SK-MEL-5 (cell line): Measurements from ENCODE around the gene RNPEPL1. TPM values are rescaled to one million over a fixed set of nuclear protein-coding genes. Genes with fewer than 3 reads are reported as not detected.
A peak's percentile ranks its signal among the peaks of the same experiment; 100 is the strongest.

Source experiments
- DNase-seq: peaks from one replicate; pipeline ENCODE4 v3.0.0-alpha.2; 2016; ENCODE audit warnings: low read depth, low spot score
- in situ Hi-C: cut with HindIII; loops from 2 replicates; pipeline ENCODE4 v1.10.0; 2016; ENCODE audit warnings: low sequenced_read_pairs, high pct_unique_total_duplicates, low pct_unique_long_range_greater_than_20kb
- total RNA-seq: library from RNA; depleted of rRNA; stranded (reverse); fragments of >200 nt; shearing (Covaris generic); gene quantifications from 2 replicates; pipeline ENCODE4 v1.2.3, GENCODE V29; 2014

The RNPEPL1 gene
- total RNA-seq, 1 experiment from 2014 or later = 19.0 TPM

GRCh38 chr2:240583774-240584173 is 15.5 kb downstream of the RNPEPL1 start:
- in situ Hi-C loops = no loop called here
- no peak for DNase-seq

- peak; percentile 69 for DNase-seq
- in situ Hi-C loops = no loop called here
These were observed 16.3 kb downstream of the RNPEPL1 start for GRCh38 chr2:240584486-240585031.

GRCh38 chr2:240585101-240585500 is 16.8 kb downstream of the RNPEPL1 start:
- DNase-seq = no peak
- in situ Hi-C loops = no loop called here

DNA sequence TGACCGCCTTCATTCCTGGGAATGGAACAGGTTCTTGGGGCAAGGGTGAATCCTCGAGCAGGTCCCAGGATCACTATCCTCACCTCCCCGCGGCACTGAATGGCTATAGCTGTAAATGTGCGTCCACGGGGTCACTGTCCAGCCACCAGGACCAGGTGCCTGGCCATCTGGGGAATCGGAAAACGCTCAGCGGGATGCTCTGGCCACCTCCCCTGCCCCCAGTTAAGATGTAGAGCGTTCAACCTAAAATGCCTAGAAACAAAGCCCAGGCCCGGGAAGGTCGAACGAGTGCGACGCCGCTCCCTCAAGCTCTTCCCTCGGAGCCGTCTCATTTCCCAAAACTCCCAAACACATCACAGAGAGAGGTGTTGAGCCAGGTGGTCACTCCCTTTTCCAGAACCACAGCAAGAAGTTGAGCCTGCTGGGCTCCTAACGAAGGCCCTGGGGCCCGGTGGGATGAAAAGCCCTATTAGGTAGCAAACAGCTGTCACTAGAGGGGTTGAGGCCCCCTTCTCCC is 17.5 kb downstream of the RNPEPL1 start:
- in situ Hi-C loops = no loop called here
- DNase-seq = no peak

DNA sequence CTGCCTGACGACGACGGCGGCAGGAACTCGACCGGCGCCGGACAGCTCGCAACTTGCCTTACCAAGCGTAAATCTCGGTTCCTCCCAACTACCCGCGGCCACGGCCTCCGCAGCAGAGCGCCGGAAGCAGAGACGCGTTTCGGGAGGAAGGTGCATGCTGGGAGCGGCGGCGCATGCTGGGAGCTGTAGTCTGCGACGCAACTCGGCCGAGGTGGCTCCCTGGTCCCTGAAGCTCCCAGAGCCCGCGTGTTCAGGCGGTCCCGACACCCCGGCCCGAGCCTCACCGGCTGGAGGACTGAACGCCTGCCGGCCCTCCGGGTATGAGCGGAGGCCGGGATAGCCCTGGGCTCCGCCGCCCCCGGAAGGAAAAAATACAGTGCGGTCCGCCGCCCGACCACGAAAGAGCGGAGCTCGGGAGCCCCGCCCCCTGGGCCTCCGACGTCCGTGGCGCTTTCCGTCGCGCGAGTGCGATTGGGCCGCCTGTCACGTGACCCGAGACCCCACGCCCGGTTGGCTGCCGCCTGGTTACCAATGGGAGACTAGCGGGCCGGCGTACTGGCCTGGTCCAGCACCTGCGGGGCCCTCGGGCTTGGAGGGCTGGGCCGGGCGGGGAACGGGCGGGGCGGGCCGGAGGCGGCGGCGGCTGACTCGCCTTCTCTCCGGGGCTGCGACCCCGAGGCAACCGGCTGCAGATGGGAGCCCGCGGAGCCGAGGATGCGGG is 18.1 kb downstream of the RNPEPL1 start, which contains the start of gene CAPN10:
CAPN10 (plus strand) TSS at position 537 of the 721 bp plus-strand sequence; CDS start at position 715, 178 bp downstream.
- in situ Hi-C loops = no loop called here
- DNase-seq = peak; percentile 94

- DNase-seq = peak; percentile 22
These were observed 18.9 kb downstream of the RNPEPL1 start for GRCh38 chr2:240586919-240587800.

DNA sequence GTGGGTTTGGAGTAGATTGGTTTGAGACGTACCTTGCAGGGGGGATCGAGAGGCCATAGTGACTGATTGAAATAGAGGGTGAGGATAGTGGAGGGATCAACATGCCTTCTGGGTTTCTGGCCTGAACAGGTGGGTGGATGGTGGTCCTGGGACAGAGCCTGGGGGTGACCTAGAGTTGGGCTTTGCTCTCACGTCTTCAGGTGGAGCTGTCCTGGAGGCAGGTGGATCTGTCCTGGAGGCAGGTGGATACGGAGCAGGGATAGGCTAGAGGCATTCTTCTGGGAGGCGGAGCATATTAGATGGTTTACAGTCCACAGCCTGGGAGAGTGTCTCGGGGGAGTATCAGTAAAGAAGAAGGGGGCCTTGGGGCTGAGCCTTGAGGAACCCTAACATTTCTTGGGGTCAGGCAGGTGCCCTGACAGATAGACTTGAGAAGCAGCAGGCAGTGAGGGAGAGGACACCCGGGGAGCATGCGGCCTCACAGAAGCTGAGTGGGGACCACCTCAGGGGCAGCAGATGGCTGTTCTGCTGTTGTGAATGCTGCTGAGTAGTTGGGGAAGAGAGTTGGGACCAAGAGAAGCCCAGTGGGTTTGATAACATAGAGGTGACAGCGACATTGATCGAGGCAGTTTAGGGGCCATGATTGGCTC is 19.8 kb downstream of the RNPEPL1 start:
- in situ Hi-C loops = no loop called here
- DNase-seq = no peak

More at GRCh38 chr2:240586919-240587800, 18.9 kb downstream of the RNPEPL1 start:
- in situ Hi-C loops = no loop called here

DNA sequence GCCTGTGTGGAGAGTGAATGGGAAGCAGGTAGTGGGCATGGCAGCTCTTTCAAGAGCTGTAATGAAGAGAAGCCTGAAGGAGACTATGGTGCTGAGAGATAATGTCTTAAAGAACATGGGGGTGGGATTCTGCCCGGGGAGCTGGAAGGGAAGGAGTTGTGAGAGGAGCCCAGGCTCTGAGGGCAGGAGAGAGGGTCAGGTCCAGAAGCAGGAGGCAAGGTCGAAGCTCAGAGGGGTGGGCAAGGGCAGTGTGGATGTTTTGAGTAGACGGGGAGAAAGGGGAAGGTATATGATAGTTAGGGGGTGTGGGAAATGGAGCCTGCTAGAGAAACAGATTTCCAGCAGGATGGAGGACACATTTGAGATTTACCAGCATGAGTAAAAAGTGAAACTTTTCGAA is 20.4 kb downstream of the RNPEPL1 start:
- DNase-seq = no peak
- in situ Hi-C loops = no loop called here

DNA sequence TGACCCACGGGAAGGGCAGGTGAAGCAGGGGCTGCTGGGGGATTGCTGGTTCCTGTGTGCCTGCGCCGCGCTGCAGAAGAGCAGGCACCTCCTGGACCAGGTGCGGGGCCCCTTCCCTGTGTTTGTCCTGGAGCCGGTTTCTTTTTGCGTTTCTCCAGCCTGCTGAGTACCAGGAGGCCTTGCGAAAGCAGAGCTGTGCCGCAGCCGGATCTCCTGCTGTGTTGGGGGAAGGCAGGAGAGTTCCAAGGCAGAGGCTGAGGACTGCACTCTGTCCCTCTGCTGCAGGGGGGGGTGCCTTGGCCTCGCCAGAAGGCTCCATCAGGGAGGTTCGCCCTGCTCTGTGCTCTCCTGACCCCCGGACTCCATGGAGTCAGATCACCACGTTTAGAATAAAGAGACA is 21.1 kb downstream of the RNPEPL1 start:
- in situ Hi-C loops = no loop called here

DNA sequence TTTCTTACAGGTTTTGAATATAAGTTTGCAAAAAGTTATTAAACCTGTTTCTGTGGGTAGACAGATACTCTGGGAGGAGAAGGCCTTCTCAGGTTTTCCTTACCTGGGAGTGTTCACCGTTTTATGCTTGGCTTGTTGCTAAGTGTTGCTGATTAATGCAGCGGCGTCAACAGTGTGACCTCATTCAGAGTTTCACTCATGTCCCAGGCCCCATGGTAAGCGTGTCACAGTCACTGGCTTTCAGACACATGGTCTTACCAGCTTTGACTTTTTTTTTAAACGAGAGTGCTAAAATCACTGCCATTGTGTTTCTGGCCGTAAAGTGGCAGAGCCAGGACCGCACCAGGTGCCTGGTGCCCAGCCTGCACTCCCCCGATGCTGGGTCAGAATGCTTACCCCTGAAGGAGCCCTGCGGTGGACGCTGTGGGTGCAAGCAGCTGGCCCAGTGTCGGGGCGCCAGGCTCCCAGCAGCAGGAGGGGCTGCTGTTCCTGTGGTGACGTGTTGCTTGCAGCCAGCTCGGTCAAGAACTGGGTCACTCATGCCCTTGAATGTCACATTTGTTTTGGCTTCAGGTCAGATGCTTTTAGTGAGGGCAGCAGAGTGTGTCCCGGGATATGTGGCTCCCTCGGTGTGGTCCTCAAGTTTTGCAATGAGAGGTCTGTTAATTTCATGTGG is 21.7 kb downstream of the RNPEPL1 start:
- in situ Hi-C loops = no loop called here
- no peak for DNase-seq

More for the DNA sequence above, 21.1 kb downstream of the RNPEPL1 start:
- DNase-seq = no peak

- DNase-seq = no peak
- in situ Hi-C loops = no loop called here
These were observed 22.4 kb downstream of the RNPEPL1 start for GRCh38 chr2:240590681-240591111.

GRCh38 chr2:240591226-240591625 is 22.9 kb downstream of the RNPEPL1 start:
- in situ Hi-C loops = no loop called here
- no peak for DNase-seq

DNA sequence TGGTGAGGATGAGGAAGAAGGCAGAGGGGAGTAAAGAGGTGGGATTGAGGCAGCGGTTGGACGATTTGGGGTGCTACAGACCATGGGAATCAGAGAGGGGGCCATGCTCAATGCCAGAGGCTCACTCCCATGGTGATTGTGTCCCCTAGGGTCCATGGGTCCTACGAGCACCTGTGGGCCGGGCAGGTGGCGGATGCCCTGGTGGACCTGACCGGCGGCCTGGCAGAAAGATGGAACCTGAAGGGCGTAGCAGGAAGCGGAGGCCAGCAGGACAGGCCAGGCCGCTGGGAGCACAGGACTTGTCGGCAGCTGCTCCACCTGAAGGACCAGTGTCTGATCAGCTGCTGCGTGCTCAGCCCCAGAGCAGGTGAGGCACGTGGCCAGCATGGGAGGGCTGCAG is 23.5 kb downstream of the RNPEPL1 start:
- no peak for DNase-seq

DNA sequence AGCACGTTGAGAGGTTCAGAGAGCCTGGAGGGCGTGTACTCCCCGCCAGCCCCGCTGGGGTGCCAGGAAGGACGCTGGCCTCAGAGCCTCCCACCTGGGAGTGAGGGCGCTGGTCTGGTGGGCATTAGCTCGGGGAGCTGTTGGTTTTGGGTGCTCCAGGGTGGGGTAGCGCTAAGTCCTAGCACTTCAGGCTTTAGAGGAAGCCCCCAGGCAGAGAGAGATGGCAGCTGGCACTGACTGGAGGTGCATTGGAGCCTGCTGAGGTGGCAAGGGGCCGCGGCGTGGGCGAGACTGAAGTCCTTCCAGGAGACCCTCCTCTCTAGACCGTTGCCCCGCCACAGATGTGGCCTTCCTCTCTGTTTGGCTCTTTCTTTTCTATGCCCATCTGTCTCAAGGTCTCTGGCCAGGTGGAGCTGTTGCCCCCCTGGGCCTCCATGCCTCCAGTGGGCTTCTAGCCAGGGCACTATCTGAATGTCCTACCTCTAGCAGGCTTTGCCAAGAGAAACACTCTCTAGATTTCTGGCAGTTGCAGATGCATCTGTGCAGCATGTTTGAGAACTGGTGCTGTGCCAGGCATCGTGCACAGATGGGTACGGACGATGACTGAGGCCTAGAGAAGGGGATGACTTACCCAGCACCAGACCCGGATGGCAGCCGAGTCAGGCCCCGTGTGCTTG is 24.9 kb downstream of the RNPEPL1 start:
- in situ Hi-C loops = no loop called here
- DNase-seq = no peak

More for the DNA sequence above, 23.5 kb downstream of the RNPEPL1 start:
- in situ Hi-C loops = no loop called here

- in situ Hi-C loops = no loop called here
- DNase-seq = no peak
These were observed 25.6 kb downstream of the RNPEPL1 start for GRCh38 chr2:240593703-240594451.
